OCI-M2 (cell line): Measurements from ENCODE around the gene ISCU.
"Not testable (repeated sequence)": the region's sequence is repeated elsewhere in the genome, so short reads cannot be mapped to it uniquely, and the experiment has no call there.

ENCODE experiments used
- DNase-seq: peaks from one replicate; lab custom pipeline; 2025; ENCODE audit not compliant: unreplicated experiment; lab: John Stamatoyannopoulos, UW

ISCU gene

GRCh38 chr12:108586306-108586705 is 23.9 kb downstream of the ISCU start:
- no peak for DNase-seq

GRCh38 chr12:108587826-108588225 is 25.4 kb downstream of the ISCU start:
- DNase-seq: no peak

- no peak for DNase-seq
These were observed 26.8 kb downstream of the ISCU start for GRCh38 chr12:108589028-108589839.

- DNase-seq: no peak
These were observed 27.4 kb downstream of the ISCU start for GRCh38 chr12:108589840-108590229.

- not testable (repeated sequence) for DNase-seq
These were observed 28.1 kb downstream of the ISCU start for GRCh38 chr12:108590463-108590862.

GRCh38 chr12:108591267-108591980 is 29.0 kb downstream of the ISCU start:
- no peak for DNase-seq

GRCh38 chr12:108592033-108592909 is 29.9 kb downstream of the ISCU start:
- DNase-seq: no peak

GRCh38 chr12:108594323-108594903 is 32.0 kb downstream of the ISCU start:
- DNase-seq: no peak

- DNase-seq: no peak
These were observed 32.7 kb downstream of the ISCU start for GRCh38 chr12:108594960-108595710.

- DNase-seq: no peak
These were observed 33.6 kb downstream of the ISCU start for GRCh38 chr12:108595711-108596647.

GRCh38 chr12:108596854-108597558 is 34.6 kb downstream of the ISCU start:
- no peak for DNase-seq

- no peak for DNase-seq
These were observed 35.4 kb downstream of the ISCU start, which contains the start of gene TMEM119 for GRCh38 chr12:108597559-108598471. TMEM119 (minus strand) TSS chr12:108598084; CDS start chr12:108592383, 5,701 bp downstream.

GRCh38 chr12:108598553-108599250 is 36.3 kb downstream of the ISCU start:
- no peak for DNase-seq

GRCh38 chr12:108599541-108599940 is 37.1 kb downstream of the ISCU start:
- no peak for DNase-seq

- DNase-seq: no peak
These were observed 37.7 kb downstream of the ISCU start for GRCh38 chr12:108599948-108600701.

GRCh38 chr12:108600702-108601007 is 38.3 kb downstream of the ISCU start:
- no peak for DNase-seq
